H9 (cell line): ENCODE data around the gene CNN3. TPM values are rescaled to one million over a fixed set of nuclear protein-coding genes. Genes with fewer than 3 reads are reported as not detected.

Experiments used
- DNase-seq: peaks from one replicate; pipeline ENCODE4 v3.0.0-alpha.2; 2017
- H2AFZ ChIP-seq: one replicate; pipeline ENCODE4 v1.6.1; 2013; ENCODE audit warnings: mild to moderate bottlenecking, low read length, control low read depth, moderate library complexity
- H2AK5ac ChIP-seq: 2 replicates; pipeline ENCODE4 v1.6.1; 2013; ENCODE audit warnings: low read length, control low read depth, mixed read lengths; ENCODE audit not compliant: insufficient read length
- H2BK120ac ChIP-seq: one replicate; pipeline ENCODE4 v1.6.1; 2013; ENCODE audit warnings: low read depth, mild to moderate bottlenecking, low read length, control low read depth, inconsistent platforms; ENCODE audit not compliant: poor library complexity, severe bottlenecking
- H2BK12ac ChIP-seq: 2 replicates; pipeline ENCODE4 v1.6.1; 2013; ENCODE audit warnings: low read length, control low read depth, mixed read lengths, low read depth; ENCODE audit not compliant: insufficient read length
- H2BK15ac ChIP-seq: 2 replicates; pipeline ENCODE4 v1.6.1; 2013; ENCODE audit warnings: low read depth, low read length, control low read depth
- H2BK20ac ChIP-seq: one replicate; pipeline ENCODE4 v1.6.1; 2013; ENCODE audit warnings: low read depth, mild to moderate bottlenecking, low read length, control low read depth, inconsistent platforms; ENCODE audit not compliant: poor library complexity, severe bottlenecking
- H2BK5ac ChIP-seq: 2 replicates; pipeline ENCODE4 v1.6.1; 2013; ENCODE audit warnings: low read length, control low read depth, mixed read lengths; ENCODE audit not compliant: insufficient read length
- H3K14ac ChIP-seq: 2 replicates; pipeline ENCODE4 v1.6.1; 2013; ENCODE audit warnings: low read length, control low read depth; ENCODE audit not compliant: insufficient read depth
- H3K18ac ChIP-seq: 2 replicates; pipeline ENCODE4 v1.6.1; 2013; ENCODE audit warnings: low read depth, mild to moderate bottlenecking, mixed read lengths, low read length, control low read depth; ENCODE audit not compliant: insufficient read length
- H3K23ac ChIP-seq: 2 replicates; pipeline ENCODE4 v1.6.1; 2013; ENCODE audit warnings: low read length, control low read depth, mixed read lengths, low read depth; ENCODE audit not compliant: insufficient read length
- H3K23me2 ChIP-seq: 2 replicates; pipeline ENCODE4 v1.6.1; 2013; ENCODE audit warnings: low read depth, mild to moderate bottlenecking, mixed read lengths, low read length, control low read depth; ENCODE audit not compliant: insufficient read length, poor library complexity, severe bottlenecking
- H3K27ac ChIP-seq: 2 replicates; pipeline ENCODE4 v1.5.1; 2013; ENCODE audit warnings: low read length, control low read depth, mixed read lengths, low read depth; ENCODE audit not compliant: insufficient read length
- H3K27me3 ChIP-seq: 2 replicates; pipeline ENCODE4 v1.6.1; 2013; ENCODE audit warnings: low read length, control low read depth, inconsistent platforms; ENCODE audit not compliant: insufficient read depth
- H3K4ac ChIP-seq: 2 replicates; pipeline ENCODE4 v1.6.1; 2013; ENCODE audit warnings: low read depth, mild to moderate bottlenecking, control low read depth, inconsistent platforms, low read length, moderate library complexity
- H3K4me1 ChIP-seq: 2 replicates; pipeline ENCODE4 v1.6.1; 2013; ENCODE audit warnings: low read length, control low read depth, inconsistent platforms; ENCODE audit not compliant: insufficient read depth
- H3K4me2 ChIP-seq: 2 replicates; pipeline ENCODE4 v1.6.1; 2013; ENCODE audit warnings: low read length, control low read depth, mixed read lengths; ENCODE audit not compliant: insufficient read length, insufficient read depth
- H3K56ac ChIP-seq: 2 replicates; pipeline ENCODE4 v1.6.1; 2013; ENCODE audit warnings: low read depth, mild to moderate bottlenecking, mixed read lengths, low read length, control low read depth; ENCODE audit not compliant: insufficient read length
- H3K79me1 ChIP-seq: 2 replicates; pipeline ENCODE4 v1.6.1; 2013; ENCODE audit warnings: low read depth, mild to moderate bottlenecking, moderate library complexity, low read length, control low read depth, inconsistent platforms; ENCODE audit not compliant: insufficient read depth, poor library complexity, severe bottlenecking
- H3K79me2 ChIP-seq: 2 replicates; pipeline ENCODE4 v1.6.1; 2013; ENCODE audit warnings: low read length, control low read depth, inconsistent platforms; ENCODE audit not compliant: insufficient read depth
- H3K9ac ChIP-seq: 2 replicates; pipeline ENCODE4 v1.6.1; 2013; ENCODE audit warnings: low read length, control low read depth, mixed read lengths; ENCODE audit not compliant: insufficient read length; ENCODE audit errors: extremely low read depth
- H3K9me3 ChIP-seq: one replicate; pipeline ENCODE4 v1.6.1; 2013; ENCODE audit warnings: low read depth, low read length, inconsistent platforms; ENCODE audit not compliant: control insufficient read depth
- H3T11ph ChIP-seq: one replicate; pipeline ENCODE4 v1.6.1; 2013; ENCODE audit warnings: mild to moderate bottlenecking, low read length, control low read depth, inconsistent platforms
- H4K20me1 ChIP-seq: one replicate; pipeline ENCODE4 v1.6.1; 2013; ENCODE audit not compliant: control insufficient read depth, insufficient read length, insufficient read depth
- H4K5ac ChIP-seq: 2 replicates; pipeline ENCODE4 v1.6.1; 2013; ENCODE audit warnings: low read depth, mild to moderate bottlenecking, mixed read lengths, low read length, control low read depth; ENCODE audit not compliant: insufficient read length
- H4K8ac ChIP-seq: replicated peaks from 2 replicates; pipeline ENCODE4 v1.6.1; 2013; ENCODE audit warnings: low read length, control low read depth, mixed read lengths, low read depth; ENCODE audit not compliant: insufficient read length
- H4K91ac ChIP-seq: 2 replicates; pipeline ENCODE4 v1.6.1; 2013; ENCODE audit warnings: low read depth, mild to moderate bottlenecking, moderate library complexity, mixed read lengths, low read length, control low read depth; ENCODE audit not compliant: insufficient read length
- H3K27ac Mint-ChIP-seq, 3 experiments: 2 replicates in 2 of 3; 3 replicates in 1 of 3; pipeline ENCODE4 v1.8.0; 2020 to 2021; ENCODE audit warnings: mixed read lengths in 3 of 3, mild to moderate bottlenecking in 1 of 3, moderate library complexity in 1 of 3
- H3K27me3 Mint-ChIP-seq: 2 replicates; pipeline ENCODE4 v1.8.0; 2021; ENCODE audit warnings: low read depth, mild to moderate bottlenecking, moderate library complexity, mixed read lengths
- H3K36me3 Mint-ChIP-seq, 3 experiments: 2 replicates in 2 of 3; 3 replicates in 1 of 3; pipeline ENCODE4 v1.8.0; 2020 to 2021; ENCODE audit warnings: low read depth in 3 of 3, mixed read lengths in 3 of 3; ENCODE audit not compliant: insufficient read depth in 1 of 3
- H3K4me1 Mint-ChIP-seq, 2 experiments: 2 replicates each; pipeline ENCODE4 v1.8.0; 2020; ENCODE audit warnings: mixed read lengths in 2 of 2
- H3K4me3 Mint-ChIP-seq, 2 experiments: 2 replicates in 1 of 2; 3 replicates in 1 of 2; pipeline ENCODE4 v1.8.0; 2020 to 2021; ENCODE audit warnings: mild to moderate bottlenecking in 2 of 2, mixed read lengths in 2 of 2, moderate library complexity in 1 of 2
- H3K9me3 Mint-ChIP-seq, 2 experiments: 2 replicates in 1 of 2; 3 replicates in 1 of 2; pipeline ENCODE4 v1.8.0; 2020; ENCODE audit warnings: mild to moderate bottlenecking in 2 of 2, mixed read lengths in 2 of 2, moderate library complexity in 1 of 2
- WGBS: extraction: QIAGEN DNeasy Blood & Tissue Kit; methylation state at CpG from one replicate; pipeline ENCODE4 v1.1.7; 2013; ENCODE audit warnings: missing lambda C conversion rate, low lambda C conversion rate, mixed read lengths; ENCODE audit not compliant: insufficient read length; ENCODE audit errors: extremely low coverage; 5-methylcytosine and 5-hydroxymethylcytosine counted together
- total RNA-seq: library from RNA; stranded (reverse); gene quantifications from 2 replicates; pipeline ENCODE4 v1.2.1, GENCODE V29; 2021
- TF ChIP-seq, protein P1 (sequence below): fragments of 200-600 bp; sonication (generic); conservative IDR thresholded peaks from 3 replicates; pipeline ENCODE4 v1.8.0; 2021; ENCODE audit warnings: antibody characterized with exemption, mild to moderate bottlenecking

Gene CNN3
- total RNA-seq, 1 experiment from 2014 or later: 279 TPM

DNA sequence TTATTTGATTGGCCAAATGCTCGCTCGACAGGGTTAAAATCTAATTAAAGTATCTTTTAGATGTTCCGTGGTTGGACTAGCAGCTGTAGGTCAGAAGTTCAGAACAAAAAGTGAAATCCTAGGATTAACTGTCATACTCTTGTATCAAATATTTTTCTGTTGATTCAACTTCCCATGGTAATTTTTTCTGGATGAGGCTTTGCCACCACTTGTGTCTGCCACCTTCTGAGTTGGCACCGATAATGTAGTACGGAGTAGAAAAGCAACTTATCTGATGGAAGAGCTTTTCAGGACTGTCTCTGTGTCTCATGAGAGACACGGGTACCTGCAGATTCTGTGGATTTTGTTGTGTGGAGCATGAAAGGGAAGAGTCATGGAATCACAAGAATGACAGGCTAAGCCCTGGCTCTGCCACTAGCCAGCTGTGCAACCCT, 44.6 kb upstream of the CNN3 start:
- no peak overlapping the region for H2BK15ac ChIP-seq
- H3K23me2 ChIP-seq: no peaks in the 10 kb centered on the region
- no peak overlapping the region for H4K5ac ChIP-seq
- Mint-ChIP-seq H3K4me1 (peaks cover 10 to 11% of the 10 kb centered on the region in 2 experiments), H3K27me3 (no peaks in the 10 kb centered on the region), H3K9me3 (no peaks in the 10 kb centered on the region; a peak in 2 of 5 replicates), H3K36me3 (no peaks in the 10 kb centered on the region), H3K27ac (no peak overlapping the region), H3K4me3 (no peak overlapping the region)
- H3K4ac ChIP-seq: no peak overlapping the region
- H4K91ac ChIP-seq: no peak overlapping the region
- no peaks in the 10 kb centered on the region for H3K27me3 ChIP-seq
- no peaks in the 10 kb centered on the region for H4K20me1 ChIP-seq
- H2BK20ac ChIP-seq: no peak overlapping the region
- H2BK120ac ChIP-seq: peak overlapping the region; percentile 9
- H3K27ac ChIP-seq: no peak overlapping the region
- H3K18ac ChIP-seq: no peak overlapping the region
- TF ChIP-seq, protein P1, sequence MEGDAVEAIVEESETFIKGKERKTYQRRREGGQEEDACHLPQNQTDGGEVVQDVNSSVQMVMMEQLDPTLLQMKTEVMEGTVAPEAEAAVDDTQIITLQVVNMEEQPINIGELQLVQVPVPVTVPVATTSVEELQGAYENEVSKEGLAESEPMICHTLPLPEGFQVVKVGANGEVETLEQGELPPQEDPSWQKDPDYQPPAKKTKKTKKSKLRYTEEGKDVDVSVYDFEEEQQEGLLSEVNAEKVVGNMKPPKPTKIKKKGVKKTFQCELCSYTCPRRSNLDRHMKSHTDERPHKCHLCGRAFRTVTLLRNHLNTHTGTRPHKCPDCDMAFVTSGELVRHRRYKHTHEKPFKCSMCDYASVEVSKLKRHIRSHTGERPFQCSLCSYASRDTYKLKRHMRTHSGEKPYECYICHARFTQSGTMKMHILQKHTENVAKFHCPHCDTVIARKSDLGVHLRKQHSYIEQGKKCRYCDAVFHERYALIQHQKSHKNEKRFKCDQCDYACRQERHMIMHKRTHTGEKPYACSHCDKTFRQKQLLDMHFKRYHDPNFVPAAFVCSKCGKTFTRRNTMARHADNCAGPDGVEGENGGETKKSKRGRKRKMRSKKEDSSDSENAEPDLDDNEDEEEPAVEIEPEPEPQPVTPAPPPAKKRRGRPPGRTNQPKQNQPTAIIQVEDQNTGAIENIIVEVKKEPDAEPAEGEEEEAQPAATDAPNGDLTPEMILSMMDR: no peak
- no peak overlapping the region for H4K8ac ChIP-seq
- no peak overlapping the region for H3K56ac ChIP-seq
- no peak overlapping the region for H3K23ac ChIP-seq
- no peak overlapping the region for H3T11ph ChIP-seq
- H3K79me2 ChIP-seq: no peaks in the 10 kb centered on the region
- no peak overlapping the region for H2AFZ ChIP-seq
- no peak overlapping the region for H2BK12ac ChIP-seq
- no peak overlapping the region for H3K14ac ChIP-seq
- no peak for DNase-seq
- H2BK5ac ChIP-seq: no peak overlapping the region
- H2AK5ac ChIP-seq: no peak overlapping the region
- H3K9ac ChIP-seq: no peak overlapping the region
- no peaks in the 10 kb centered on the region for H3K79me1 ChIP-seq
- H3K4me2 ChIP-seq: no peak overlapping the region
- no peaks in the 10 kb centered on the region; the same call in 1 of the 2 replicates for H3K4me1 ChIP-seq
- WGBS: no CpG with 5 or more reads among the region's 6 CpGs
- H3K9me3 ChIP-seq: no peaks in the 10 kb centered on the region
